Gastrocnemius medialis (tissue), 4 donors: Measurements from ENCODE around the gene NPAS1.
"Not testable (repeated sequence)": the region's sequence is repeated elsewhere in the genome, so short reads cannot be mapped to it uniquely, and the experiment has no call there.

Source experiments
- CTCF ChIP-seq, 5 experiments: fragments of 450-650 bp in 3 of 5; fragments of 200-600 bp in 2 of 5; sonication (generic) in 2 of 5; IDR thresholded peaks in 4 of 5; conservative IDR thresholded peaks in 1 of 5; 1 replicate in 4 of 5; 2 replicates in 1 of 5; pipeline ENCODE4 v1.5.1; 2016 to 2019; ENCODE audit warnings: antibody characterized with exemption in 5 of 5, mild to moderate bottlenecking in 3 of 5, moderate library complexity in 3 of 5
- POLR2A ChIP-seq, 2 donors: fragments of 450-650 bp; IDR thresholded peaks; one replicate each; pipeline ENCODE4 v1.6.1; 2017; ENCODE audit warnings: antibody characterized with exemption in 2 of 2, mild to moderate bottlenecking in 2 of 2, moderate library complexity in 2 of 2

DNA sequence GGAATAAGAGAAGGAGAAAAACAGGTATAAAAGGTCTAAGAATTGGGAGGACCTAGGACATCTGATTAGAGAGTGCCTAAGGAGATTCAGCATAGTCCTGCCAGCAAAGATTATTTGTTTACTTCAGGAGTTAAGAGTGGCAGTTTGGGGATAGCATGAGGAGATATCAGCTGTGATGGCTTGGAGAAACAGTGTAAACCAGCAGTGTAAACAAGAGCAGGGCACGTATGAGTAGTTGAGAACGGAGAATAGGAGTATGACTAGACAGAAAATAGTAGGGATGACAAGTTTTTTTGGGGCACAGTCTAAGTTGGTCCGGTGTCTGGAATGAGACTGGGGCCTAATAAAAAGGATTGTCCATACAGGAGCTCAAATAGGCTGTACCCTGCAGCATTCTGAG lies 30.9 kb downstream of the NPAS1 start:
- TF ChIP-seq CTCF (IDR thresholded peaks at IDR 0.05 in 4 of 5, conservative IDR thresholded peaks at IDR 0.05 in 1 of 5); POLR2A (IDR thresholded peaks at IDR 0.05): not testable (repeated sequence)
